ENCODE results near the gene IFI6. TPM values are rescaled to one million over a fixed set of nuclear protein-coding genes. Genes with fewer than 3 reads are reported as not detected.

The IFI6 gene
- total RNA-seq, 1 donor from 2014 or later: 35.0 TPM

Other genes with a start within 250 kb of the IFI6 start
- 125 and 128 TPM in 2 replicates for gene WASF2, start 182.0 kb downstream of the IFI6 start, total RNA-seq
- 28.5 and 29.3 TPM in 2 replicates for gene AHDC1, start 68.0 kb downstream of the IFI6 start, total RNA-seq
- gene FGR, start 37.0 kb downstream of the IFI6 start, total RNA-seq: 0.07 and 0.25 TPM in 2 replicates
- 13.6 and 14.0 TPM in 2 replicates for gene FAM76A, start 53.8 kb upstream of the IFI6 start, total RNA-seq
- gene STX12, start 101.0 kb upstream of the IFI6 start, total RNA-seq: 23.3 and 25.9 TPM in 2 replicates
- 67.3 and 71.8 TPM in 2 replicates for gene PPP1R8, start 158.6 kb upstream of the IFI6 start, total RNA-seq
- 25.1 and 29.1 TPM in 2 replicates for gene THEMIS2, start 200.4 kb upstream of the IFI6 start, total RNA-seq
- gene RPA2, start 242.4 kb upstream of the IFI6 start, total RNA-seq: 80.7 and 80.8 TPM in 2 replicates